ENCODE data around the gene FRAT2. TPM values are rescaled to one million over a fixed set of nuclear protein-coding genes. Genes with fewer than 3 reads are reported as not detected.

FRAT2 gene
- total and polyA plus RNA-seq, 2 of the 13 experiments (the other 11 are each of a cell fraction or from before 2014, with no cell fraction given), result 7.2 to 14.1 TPM

- TF ChIP-seq ZGPAT (CRISPR knock-in tag; IDR thresholded peaks at IDR 0.05) (no peak), ZNF34 (CRISPR knock-in tag; IDR thresholded peaks at IDR 0.05; ENCODE audit: borderline replicate concordance) (no peak), ZNF329 (CRISPR knock-in tag; IDR thresholded peaks at IDR 0.05; ENCODE audit: low read depth) (no peak), MTA3 (CRISPR knock-in tag; IDR thresholded peaks at IDR 0.05) (no peak), ZBTB21 (CRISPR knock-in tag; IDR thresholded peaks at IDR 0.05) (no peak), ZNF431 (CRISPR knock-in tag; IDR thresholded peaks at IDR 0.05; ENCODE audit: borderline replicate concordance, low read depth) (no peak), DBP (CRISPR knock-in tag; IDR thresholded peaks at IDR 0.05; ENCODE audit: not compliant biosample characterization) (no peak)
These were observed 4.8 kb downstream of the FRAT2 start (continued) for GRCh38 chr10:97329766-97330165.

- in situ Hi-C loops (cut with HindIII; ENCODE audit: extremely low pct_ligation_motif_present, low pct_unique_long_range_greater_than_20kb), result no loop called here
- intact Hi-C loops (cut with micrococcal nuclease; ENCODE audit: unreplicated experiment), result loop anchor here (2.0 kb wide), 1 partner anchor 36 kb away; the partner anchor contains the start of gene ARHGAP19
- peak overlapping the region in 2 of 3 experiments; percentile 41 to 59; a peak in 5 of 6 replicates for H3K4me3 ChIP-seq (replicated peaks in 1 of 3; ENCODE audit: insufficient read depth in 1 of 3, low read depth in 2 of 3, low read length in 3 of 3)
- ATAC-seq (peak; percentile 61), FAIRE-seq (peak; percentile 61), DNase-seq (ENCODE audit: low spot score) (peak; percentile 90)
- ChIA-PET CTCF (ENCODE audit: low intra/inter-chr PET ratio, low total read pairs) (interaction anchor here (1.2 kb wide), 1 partner anchor 50 kb away, joined by 3 read pairs; no protein-coding TSS in a partner anchor), POLR2A (interaction anchor here (1.2 to 7.4 kb wide), 8 partner anchors 10 to 255 kb away, joined by 3 to 98 read pairs (median 9); partner anchors contain the start of genes ARHGAP19, FRAT1, HOGA1 and RRP12)
- no peaks in the 10 kb centered on the region for H3K9me3 ChIP-seq (ENCODE audit: low read length)
- no peaks in the 10 kb centered on the region for H3K27me3 ChIP-seq (ENCODE audit: control insufficient read depth in 1 of 2, insufficient read depth in 2 of 2, low read length in 2 of 2)
- no peaks in the 10 kb centered on the region for H3K36me3 ChIP-seq (replicated peaks in 1 of 2; ENCODE audit: control insufficient read depth in 1 of 2, insufficient read depth in 2 of 2, low read length in 2 of 2)
- H3K4me2 ChIP-seq (ENCODE audit: low read depth, low read length), result peak overlapping the region; percentile 89
- no TSS peak for BruUV-seq (replicated peaks)
- WGBS (ENCODE audit: low lambda C conversion rate), result 21% methylated on average over 3 of the region's 3 CpGs
- peak overlapping the region; percentile 72 for H3K9ac ChIP-seq (ENCODE audit: insufficient read depth, low read depth, low read length)
- no peak overlapping the region for H2AFZ ChIP-seq (ENCODE audit: low read length)
- H3K79me2 ChIP-seq (ENCODE audit: insufficient read depth, low read length), result peaks cover 38% of the 10 kb centered on the region
- peaks cover 74% of the 10 kb centered on the region for H3K4me1 ChIP-seq (ENCODE audit: insufficient read depth, low read length)
- no peaks in the 10 kb centered on the region for H4K20me1 ChIP-seq (ENCODE audit: insufficient read depth, low read length)
- peak overlapping the region; percentile 91 for H3K27ac ChIP-seq (ENCODE audit: extremely low read length, insufficient read depth, low read length)
- no peak for TF ChIP-seq ZNF33A (CRISPR knock-in tag; IDR thresholded peaks at IDR 0.05; ENCODE audit: borderline replicate concordance)
- TF ChIP-seq TMF1 (CRISPR knock-in tag; IDR thresholded peaks at IDR 0.05; ENCODE audit: low read depth), result no peak
- no peak for TF ChIP-seq IRF9 (CRISPR knock-in tag; IDR thresholded peaks at IDR 0.05; ENCODE audit: borderline replicate concordance)
- peak; percentile 64; the same call in 1 of the 2 replicates for TF ChIP-seq SP5 (CRISPR knock-in tag; IDR thresholded peaks at IDR 0.05; ENCODE audit: borderline replicate concordance, low read depth)
- no peak for TF ChIP-seq TCF7L2 (IDR thresholded peaks at IDR 0.05; ENCODE audit: low read depth, low read length)
- TF ChIP-seq GZF1 (CRISPR knock-in tag; IDR thresholded peaks at IDR 0.05), result 0 out of 2 replicates have a peak, but pooled peaks have one; percentile 49
- peak; percentile 90 for TF ChIP-seq HNF4G (IDR thresholded peaks at IDR 0.05; ENCODE audit: borderline replicate concordance, low read depth, low read length)
- peak; percentile 61; the same call in 1 of the 2 replicates for TF ChIP-seq HNF4G (CRISPR knock-in tag; IDR thresholded peaks at IDR 0.05; ENCODE audit: borderline replicate concordance, low read depth)
- TF ChIP-seq ZNF761 (CRISPR knock-in tag; conservative IDR thresholded peaks at IDR 0.05), result no peak
- TF ChIP-seq ZNF891 (CRISPR knock-in tag; IDR thresholded peaks at IDR 0.05), result no peak
These were observed 5.7 kb downstream of the FRAT2 start for GRCh38 chr10:97328646-97329453.
